Nephron (organoid): ENCODE data around the gene RNF130.
"Not testable (repeated sequence)": the region's sequence is repeated elsewhere in the genome, so short reads cannot be mapped to it uniquely, and the experiment has no call there.

Experiments used
- H3K27ac Mint-ChIP-seq, 3 experiments: 2 replicates each; pipeline ENCODE4 v1.8.0; 2020; ENCODE audit warnings: mixed read lengths in 3 of 3, mild to moderate bottlenecking in 2 of 3, moderate library complexity in 1 of 3
- H3K27me3 Mint-ChIP-seq: 2 replicates; pipeline ENCODE4 v1.8.0; 2021; ENCODE audit warnings: low read depth, mild to moderate bottlenecking, moderate library complexity, mixed read lengths
- H3K36me3 Mint-ChIP-seq: 2 replicates; pipeline ENCODE4 v1.8.0; 2020; ENCODE audit warnings: low read depth, mixed read lengths
- H3K4me1 Mint-ChIP-seq: 2 replicates; pipeline ENCODE4 v1.8.0; 2020; ENCODE audit warnings: mixed read lengths
- H3K4me3 Mint-ChIP-seq, 3 experiments: 2 replicates each; pipeline ENCODE4 v1.8.0; 2020; ENCODE audit warnings: mild to moderate bottlenecking in 3 of 3, mixed read lengths in 3 of 3, moderate library complexity in 2 of 3
- H3K9me3 Mint-ChIP-seq: 2 replicates; pipeline ENCODE4 v1.8.0; 2020; ENCODE audit warnings: mixed read lengths
- TF ChIP-seq, protein P1 (sequence below), 3 experiments: fragments of 200-600 bp; sonication (generic); IDR thresholded peaks; one replicate each; pipeline ENCODE4 v1.5.0; 2021; ENCODE audit warnings: antibody characterized with exemption in 3 of 3; ENCODE audit not compliant: unreplicated experiment in 3 of 3

Gene RNF130

GRCh38 chr5:179959641-179960040, 111.9 kb downstream of the RNF130 start:
- H3K4me1 Mint-ChIP-seq, result no peaks in the 10 kb centered on the region
- peaks cover 55% of the 10 kb centered on the region for H3K36me3 Mint-ChIP-seq
- TF ChIP-seq, protein P1, sequence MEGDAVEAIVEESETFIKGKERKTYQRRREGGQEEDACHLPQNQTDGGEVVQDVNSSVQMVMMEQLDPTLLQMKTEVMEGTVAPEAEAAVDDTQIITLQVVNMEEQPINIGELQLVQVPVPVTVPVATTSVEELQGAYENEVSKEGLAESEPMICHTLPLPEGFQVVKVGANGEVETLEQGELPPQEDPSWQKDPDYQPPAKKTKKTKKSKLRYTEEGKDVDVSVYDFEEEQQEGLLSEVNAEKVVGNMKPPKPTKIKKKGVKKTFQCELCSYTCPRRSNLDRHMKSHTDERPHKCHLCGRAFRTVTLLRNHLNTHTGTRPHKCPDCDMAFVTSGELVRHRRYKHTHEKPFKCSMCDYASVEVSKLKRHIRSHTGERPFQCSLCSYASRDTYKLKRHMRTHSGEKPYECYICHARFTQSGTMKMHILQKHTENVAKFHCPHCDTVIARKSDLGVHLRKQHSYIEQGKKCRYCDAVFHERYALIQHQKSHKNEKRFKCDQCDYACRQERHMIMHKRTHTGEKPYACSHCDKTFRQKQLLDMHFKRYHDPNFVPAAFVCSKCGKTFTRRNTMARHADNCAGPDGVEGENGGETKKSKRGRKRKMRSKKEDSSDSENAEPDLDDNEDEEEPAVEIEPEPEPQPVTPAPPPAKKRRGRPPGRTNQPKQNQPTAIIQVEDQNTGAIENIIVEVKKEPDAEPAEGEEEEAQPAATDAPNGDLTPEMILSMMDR (IDR thresholded peaks at IDR 0.05; ENCODE audit: unreplicated experiment in 3 of 3), result no peak
- peaks cover 3% of the 10 kb centered on the region for H3K27me3 Mint-ChIP-seq
- no peak overlapping the region for H3K4me3 Mint-ChIP-seq
- no peaks in the 10 kb centered on the region for H3K9me3 Mint-ChIP-seq
- no peak overlapping the region for H3K27ac Mint-ChIP-seq

DNA sequence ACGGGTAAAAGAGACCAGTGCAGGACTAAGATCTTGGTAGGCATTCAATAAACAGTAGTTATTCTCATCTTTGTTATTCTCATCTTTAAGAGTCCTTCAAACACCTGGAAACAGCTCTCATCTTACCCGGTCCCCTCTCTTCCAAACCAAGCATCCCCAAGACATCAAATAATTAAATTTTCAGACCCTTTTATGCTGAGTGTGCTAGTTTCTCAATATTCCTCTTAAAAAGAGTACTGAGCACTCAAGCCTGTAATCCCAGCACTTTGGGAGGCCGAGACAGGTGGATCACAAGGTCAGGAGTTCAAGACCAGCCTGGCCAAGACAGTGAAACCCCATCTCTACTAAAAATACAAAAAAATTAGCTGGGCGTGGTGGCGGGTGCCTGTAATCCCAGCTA, 112.4 kb downstream of the RNF130 start:
- not testable (repeated sequence) for H3K9me3 Mint-ChIP-seq, H3K4me1 Mint-ChIP-seq, H3K4me3 Mint-ChIP-seq, H3K27me3 Mint-ChIP-seq, H3K27ac Mint-ChIP-seq
- H3K36me3 Mint-ChIP-seq, result peaks cover 55% of the 10 kb centered on the region

DNA sequence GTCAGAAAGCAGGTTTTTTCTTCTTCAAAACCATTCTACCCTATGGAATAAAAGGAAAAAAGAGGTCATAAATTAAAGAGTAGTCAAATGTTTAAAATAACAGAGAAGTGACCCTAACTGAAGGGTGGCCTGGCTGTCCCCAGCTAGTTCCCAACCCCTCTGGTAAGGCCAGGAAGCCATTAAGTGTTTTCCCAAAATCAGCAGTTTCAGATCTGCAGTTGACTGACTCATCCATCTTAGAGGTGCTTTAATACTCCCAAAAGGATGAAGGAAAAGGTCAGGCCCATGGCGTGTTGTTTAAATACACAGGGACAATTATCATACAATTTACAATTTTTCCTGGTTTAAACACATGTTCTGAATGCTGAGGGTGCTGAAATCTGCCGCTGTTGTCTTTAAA, 115.9 kb downstream of the RNF130 start:
- Mint-ChIP-seq H3K4me1 (no peaks in the 10 kb centered on the region), H3K27ac (no peak overlapping the region), H3K36me3 (peaks cover 57% of the 10 kb centered on the region)

GRCh38 chr5:179955062-179955461, 116.5 kb downstream of the RNF130 start:
- Mint-ChIP-seq H3K27me3 (peaks cover 3% of the 10 kb centered on the region), H3K4me1 (no peaks in the 10 kb centered on the region), H3K36me3 (peaks cover 53% of the 10 kb centered on the region), H3K4me3 (no peak overlapping the region), H3K9me3 (no peaks in the 10 kb centered on the region), H3K27ac (no peak overlapping the region)
- TF ChIP-seq, protein P1 (IDR thresholded peaks at IDR 0.05; ENCODE audit: unreplicated experiment in 3 of 3), result no peak

More for the DNA sequence above, 115.9 kb downstream of the RNF130 start:
- TF ChIP-seq, protein P1 (IDR thresholded peaks at IDR 0.05; ENCODE audit: unreplicated experiment in 3 of 3), result no peak
- H3K27me3 Mint-ChIP-seq, result peaks cover 3% of the 10 kb centered on the region
- H3K9me3 Mint-ChIP-seq, result no peaks in the 10 kb centered on the region
- H3K4me3 Mint-ChIP-seq, result no peak overlapping the region

DNA sequence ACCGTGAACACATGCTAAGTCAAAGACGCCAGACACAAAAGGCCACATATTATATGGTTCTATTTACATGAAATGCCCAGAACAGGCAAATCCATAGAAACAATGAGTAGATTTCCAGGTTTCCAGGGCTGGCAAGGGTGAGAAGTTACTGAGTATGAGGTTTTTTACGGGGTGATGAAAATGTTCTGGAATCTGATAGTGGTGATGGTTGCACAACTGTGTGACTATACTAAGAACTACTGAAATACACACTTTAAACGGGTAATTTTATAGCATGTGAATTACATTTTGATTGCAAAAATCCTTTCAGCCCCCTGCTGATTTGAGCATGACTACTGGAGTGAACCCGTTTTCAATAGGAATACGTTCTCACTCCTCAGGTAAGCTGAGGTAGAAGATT, 117.1 kb downstream of the RNF130 start:
- Mint-ChIP-seq H3K4me1 (no peaks in the 10 kb centered on the region), H3K27ac (no peak overlapping the region), H3K4me3 (no peak overlapping the region), H3K36me3 (peaks cover 59% of the 10 kb centered on the region), H3K9me3 (no peaks in the 10 kb centered on the region), H3K27me3 (peaks cover 3% of the 10 kb centered on the region)
- TF ChIP-seq, protein P1 (IDR thresholded peaks at IDR 0.05; ENCODE audit: unreplicated experiment in 3 of 3), result no peak

- peaks cover 56% of the 10 kb centered on the region for H3K36me3 Mint-ChIP-seq
- H3K27ac Mint-ChIP-seq, result no peak overlapping the region
- H3K4me3 Mint-ChIP-seq, result no peak overlapping the region
- no peaks in the 10 kb centered on the region for H3K9me3 Mint-ChIP-seq
- TF ChIP-seq, protein P1 (IDR thresholded peaks at IDR 0.05; ENCODE audit: unreplicated experiment in 3 of 3), result no peak
- H3K4me1 Mint-ChIP-seq, result no peaks in the 10 kb centered on the region
- H3K27me3 Mint-ChIP-seq, result peaks cover 3% of the 10 kb centered on the region
Observed at GRCh38 chr5:179953987-179954386, 117.6 kb downstream of the RNF130 start.
